Daoy (cell line): Measurements from ENCODE around the gene ACSL1. TPM values are rescaled to one million over a fixed set of nuclear protein-coding genes. Genes with fewer than 3 reads are reported as not detected.
"Not testable (repeated sequence)": the region's sequence is repeated elsewhere in the genome, so short reads cannot be mapped to it uniquely, and the experiment has no call there.

ENCODE experiments used
- DNase-seq: peaks from one replicate; pipeline ENCODE4 v3.0.0-alpha.2; 2015; ENCODE audit warnings: low read depth
- total RNA-seq: library from RNA; depleted of rRNA; stranded (reverse); fragments of >200 nt; shearing (Covaris generic); gene quantifications from 2 replicates; pipeline ENCODE4 v1.2.3, GENCODE V29; 2014

Gene ACSL1
- total RNA-seq, 1 experiment from 2014 or later = 12.5 TPM

DNA sequence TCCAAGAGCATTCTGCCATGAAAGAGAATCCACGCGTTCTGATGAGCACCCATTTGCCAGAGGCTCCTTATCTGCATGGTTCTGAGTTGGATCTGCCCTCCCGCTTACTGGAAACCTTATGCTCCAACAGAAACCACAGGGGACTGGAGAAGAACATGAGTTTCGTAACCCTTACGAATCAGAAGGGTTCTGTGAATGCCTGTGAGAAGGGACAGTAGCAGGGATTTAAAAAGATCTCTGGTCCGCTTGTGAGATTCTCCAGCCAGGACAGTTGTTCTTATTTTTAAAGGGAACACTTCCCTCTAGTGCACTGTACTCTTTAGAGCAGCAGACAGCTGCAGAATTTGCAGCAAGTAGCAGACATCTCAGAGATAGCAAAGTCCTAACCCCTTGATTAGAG, 69.4 kb downstream of the ACSL1 start:
- no peak for DNase-seq

DNA sequence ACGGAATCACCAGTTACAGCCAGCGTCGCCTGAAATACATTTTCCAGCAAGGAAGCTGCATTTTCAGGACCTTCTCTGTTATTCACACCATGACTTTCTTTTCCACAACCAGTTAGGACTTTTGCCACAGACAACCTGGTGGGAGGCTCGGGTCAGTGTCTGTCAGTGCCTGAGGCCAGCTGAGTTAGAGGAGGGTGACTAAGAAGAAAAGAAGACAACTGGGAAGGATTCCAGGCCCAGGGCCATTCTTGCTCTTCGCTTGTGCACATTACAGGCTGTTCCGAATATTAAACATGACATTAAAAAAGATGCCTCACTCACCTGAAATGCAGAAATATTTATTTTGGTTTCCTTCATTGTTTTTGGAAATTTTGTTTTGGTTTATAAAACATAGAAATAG, 70.5 kb downstream of the ACSL1 start:
- peak; percentile 30 for DNase-seq

DNA sequence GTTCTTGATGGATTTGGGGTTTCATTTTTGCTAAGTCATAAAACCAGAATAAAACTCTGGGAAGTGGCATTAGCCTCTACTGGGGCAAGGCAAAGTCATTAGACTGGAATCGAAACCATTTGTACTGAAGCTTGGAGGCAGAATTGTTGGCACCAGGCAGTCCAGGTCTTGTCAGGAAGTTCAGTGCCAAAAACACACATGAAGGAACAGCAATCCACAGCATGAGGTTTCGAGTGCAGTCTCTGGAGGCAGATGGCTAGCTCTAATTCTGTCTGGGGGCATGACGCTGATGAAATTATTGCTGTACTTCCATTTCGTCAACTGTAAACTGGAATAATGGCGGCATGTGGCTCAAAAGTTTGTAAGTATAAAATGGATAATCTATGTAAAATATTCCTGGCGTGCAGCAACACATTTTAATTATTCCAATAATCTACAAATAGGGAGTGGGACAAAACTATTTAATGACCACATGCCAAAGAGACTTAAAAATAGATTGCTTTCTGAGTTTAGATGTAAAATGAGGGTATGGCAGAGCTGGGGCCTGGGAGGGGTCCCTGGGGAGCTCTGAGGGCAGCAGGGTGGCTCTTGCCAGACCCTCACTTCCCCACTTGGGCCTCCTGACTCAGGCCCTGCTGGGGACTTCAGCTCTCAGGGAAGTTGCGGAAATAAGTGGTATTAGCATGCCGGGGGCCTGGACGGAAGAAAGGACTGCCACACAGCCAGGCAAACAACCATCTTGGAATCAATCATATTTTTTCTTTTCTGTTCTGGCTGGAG, 73.1 kb downstream of the ACSL1 start:
- DNase-seq = no peak

DNA sequence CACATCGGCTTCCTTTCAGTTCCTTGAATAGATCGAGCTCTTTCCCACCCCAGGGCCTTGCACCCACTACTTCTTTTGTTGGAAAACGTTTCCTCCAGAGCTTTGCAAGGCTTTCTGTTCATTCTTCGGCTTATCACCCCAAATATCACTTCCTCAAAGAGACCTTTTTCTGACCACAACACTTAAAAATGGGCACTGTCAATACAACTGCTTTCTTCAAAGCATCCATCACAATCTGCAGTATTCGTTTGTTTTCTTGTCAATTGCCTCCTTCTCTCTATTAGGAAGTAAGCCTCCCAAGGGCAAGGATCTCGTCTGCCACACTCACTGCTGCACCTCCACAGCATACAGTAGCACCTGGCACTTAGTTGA, 74.2 kb downstream of the ACSL1 start:
- DNase-seq = no peak

DNA sequence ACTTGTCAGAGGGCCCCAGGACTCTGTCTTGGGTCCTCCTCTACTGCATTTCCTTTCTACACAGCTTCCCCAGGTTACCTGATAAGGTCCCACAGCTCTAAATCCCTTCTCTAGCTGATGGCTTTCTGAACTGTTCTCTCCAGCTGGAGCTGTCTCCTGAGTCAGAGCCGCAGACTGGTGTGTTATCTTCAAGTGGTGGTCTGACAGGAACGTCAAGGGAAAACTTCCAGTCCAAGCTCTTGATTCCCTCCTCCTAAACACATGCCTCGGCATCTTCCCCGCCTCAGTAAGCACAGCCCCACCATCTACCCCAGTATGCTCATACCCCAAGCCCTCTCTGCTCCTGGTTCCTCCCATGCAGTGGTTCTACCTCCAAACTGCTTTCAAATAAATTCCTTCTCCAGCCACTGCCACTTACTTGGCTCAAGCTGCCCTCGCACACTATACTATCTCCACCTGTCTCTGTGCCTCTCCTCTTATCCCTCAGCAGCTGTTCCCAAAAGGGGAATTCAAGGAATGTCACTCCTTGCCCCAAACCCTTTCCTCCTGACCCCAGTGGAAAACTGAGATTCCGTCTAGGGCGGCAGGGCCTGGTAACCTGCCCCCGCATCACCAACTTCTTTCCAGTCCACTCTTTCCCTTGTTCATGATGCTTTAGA, 74.7 kb downstream of the ACSL1 start:
- DNase-seq = no peak

DNA sequence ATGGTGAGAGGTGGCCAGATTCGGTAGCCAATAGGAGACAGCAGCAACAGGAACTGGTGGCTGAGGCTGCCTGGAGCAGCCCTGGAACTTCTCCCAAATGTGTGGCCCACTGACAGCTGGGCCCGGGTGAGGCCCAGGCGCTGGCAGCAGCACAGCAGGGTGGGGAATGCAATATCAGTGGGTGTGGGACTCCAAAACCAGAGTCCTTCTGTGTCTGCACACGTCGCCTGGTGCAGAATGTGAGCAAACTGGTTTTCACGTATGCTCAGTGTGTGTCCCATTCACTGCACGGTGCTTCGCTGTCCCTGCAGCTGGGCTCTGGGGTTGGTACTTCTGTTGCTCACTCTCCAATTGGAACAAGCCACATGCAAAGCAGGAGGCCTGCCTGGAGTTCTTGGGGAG, 77.5 kb downstream of the ACSL1 start:
- no peak for DNase-seq

DNA sequence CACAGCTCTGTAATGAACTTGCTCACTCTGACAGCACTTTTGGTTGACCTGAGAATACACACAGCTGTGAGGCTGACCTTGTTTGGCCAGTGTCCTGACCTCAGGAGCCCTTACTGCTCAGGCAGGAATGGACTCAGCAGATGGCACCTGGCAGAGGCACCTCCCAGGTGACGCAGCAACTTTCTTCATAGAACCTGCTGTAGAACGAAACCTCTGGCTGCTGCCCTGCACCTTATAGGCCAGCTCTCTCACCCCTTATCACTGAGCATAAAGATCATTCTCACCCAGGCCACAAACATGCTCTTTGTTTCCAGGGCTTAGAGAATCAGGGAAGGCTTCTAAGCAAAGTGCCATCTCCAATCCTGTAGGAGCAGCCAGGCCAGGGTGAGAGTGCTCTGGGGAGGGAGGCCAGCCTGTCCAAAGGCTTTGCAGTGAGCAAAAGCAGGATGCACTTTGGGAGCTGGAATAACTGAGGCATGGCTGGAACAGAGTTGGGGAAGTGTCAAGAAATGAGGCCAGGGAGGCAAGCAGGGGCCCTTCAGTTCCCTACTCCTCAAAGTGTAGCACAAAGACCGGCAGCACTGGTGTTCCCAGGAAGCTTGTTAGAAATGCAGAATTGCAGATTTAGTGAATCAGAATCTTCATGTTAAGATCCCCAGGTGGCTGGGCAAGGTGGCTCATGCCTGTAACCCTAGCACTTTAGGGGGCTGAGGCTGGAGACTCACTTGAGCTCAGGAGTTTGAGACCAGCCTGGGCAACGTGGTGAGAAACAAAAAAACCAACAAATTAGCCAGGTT, 78.5 kb downstream of the ACSL1 start:
- no peak for DNase-seq

DNA sequence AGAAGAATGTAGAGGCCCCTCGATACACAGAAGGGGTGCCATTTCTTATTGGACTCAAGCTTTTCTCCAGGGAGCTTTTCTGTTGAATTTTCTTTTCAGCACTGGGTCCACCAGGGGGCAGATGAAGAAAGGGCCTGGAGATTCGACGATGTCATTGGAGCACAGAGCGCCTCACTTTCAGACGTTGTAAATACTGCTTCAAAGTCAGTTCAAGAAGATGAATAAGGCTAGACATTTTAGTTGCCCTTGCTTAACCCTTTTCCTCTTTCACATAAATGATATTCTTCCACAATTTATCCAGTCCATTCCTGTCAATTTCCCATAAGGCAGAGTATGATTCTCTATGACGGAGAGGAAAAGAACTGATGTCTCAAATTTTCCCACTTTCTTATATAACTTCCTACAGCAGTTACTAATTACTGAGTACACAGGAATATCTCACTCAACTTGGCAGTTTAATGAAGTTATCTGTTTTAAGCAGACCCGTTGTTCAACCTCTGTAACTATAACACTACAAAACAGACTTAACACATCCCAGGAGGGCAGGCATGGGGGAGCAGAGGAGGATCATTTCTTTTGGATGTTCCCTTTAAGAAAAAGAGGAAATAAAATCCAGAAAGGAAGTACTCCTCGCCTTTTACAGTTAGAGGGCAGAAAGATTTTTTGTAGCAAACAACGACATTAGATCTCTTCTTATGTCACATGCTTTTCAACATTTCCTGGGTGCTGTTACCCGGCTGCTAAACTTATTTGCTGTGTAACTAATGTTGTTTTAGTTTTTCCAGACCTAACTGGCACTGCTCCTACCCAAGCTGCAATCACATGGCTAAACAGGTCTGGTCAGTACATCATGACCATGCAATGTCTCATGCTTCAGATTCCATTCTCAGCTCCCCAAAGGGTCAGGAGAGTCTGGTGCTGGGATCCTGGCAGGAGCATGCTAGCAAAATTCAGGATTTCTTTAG, 79.7 kb downstream of the ACSL1 start:
- DNase-seq = peak; percentile 39

DNA sequence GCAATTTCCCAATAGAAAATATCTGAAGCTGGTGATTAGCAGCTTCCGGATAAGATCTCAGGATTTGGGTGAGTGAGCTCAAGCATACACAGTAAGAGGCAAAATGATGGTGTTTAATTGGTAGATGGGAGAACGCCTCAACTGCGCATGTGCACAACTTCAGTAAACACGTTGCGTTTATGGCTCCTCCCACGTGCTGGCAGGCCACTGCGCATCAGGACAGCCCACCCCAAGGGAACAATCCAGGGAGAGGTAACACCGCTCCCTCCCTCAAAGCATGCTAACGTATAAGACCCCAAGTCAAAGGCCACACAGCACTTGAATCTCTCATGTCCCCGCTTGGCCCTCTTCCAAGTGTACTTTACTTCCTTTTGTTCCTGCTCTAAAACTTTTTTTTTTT, 81.5 kb downstream of the ACSL1 start:
- no peak for DNase-seq

DNA sequence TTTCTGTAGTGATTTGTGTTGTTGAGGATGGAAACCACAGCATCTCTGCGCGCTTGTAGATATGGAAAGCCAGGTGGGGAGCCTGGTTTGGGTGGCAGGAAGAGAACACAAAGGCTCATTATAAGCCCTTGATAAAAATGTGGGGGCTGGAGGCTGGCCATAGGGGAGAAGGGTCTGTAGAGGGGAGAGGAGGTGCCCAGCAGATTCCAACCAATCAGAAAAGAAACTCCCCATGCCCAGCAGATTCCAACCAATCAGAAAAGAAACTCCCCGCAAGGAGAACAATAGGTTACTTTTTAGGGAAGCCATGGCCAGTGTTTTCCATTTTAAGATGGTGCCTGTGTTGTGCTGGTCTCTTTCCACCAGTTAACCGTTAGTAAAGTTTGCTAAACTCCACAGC, 82.1 kb downstream of the ACSL1 start:
- no peak for DNase-seq

DNA sequence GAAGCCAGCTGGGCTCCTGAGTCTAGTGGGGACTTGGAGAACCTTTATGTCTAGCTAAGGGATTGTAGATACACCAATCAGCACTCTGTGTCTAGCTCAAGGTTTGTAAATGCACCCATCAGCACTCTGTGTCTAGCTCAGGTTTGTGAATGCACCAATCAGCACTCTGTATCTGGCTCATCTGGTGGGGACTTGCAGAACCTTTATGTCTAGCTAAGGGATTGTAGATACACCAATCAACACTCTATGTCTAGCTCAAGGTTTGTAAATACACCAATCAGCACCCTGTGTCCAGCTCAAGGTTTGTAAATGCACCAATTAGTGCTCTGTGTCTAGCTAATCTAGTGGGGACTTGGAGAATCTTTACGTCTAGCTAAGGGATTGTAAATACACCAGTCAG, 84.1 kb downstream of the ACSL1 start:
- DNase-seq = not testable (repeated sequence)

DNA sequence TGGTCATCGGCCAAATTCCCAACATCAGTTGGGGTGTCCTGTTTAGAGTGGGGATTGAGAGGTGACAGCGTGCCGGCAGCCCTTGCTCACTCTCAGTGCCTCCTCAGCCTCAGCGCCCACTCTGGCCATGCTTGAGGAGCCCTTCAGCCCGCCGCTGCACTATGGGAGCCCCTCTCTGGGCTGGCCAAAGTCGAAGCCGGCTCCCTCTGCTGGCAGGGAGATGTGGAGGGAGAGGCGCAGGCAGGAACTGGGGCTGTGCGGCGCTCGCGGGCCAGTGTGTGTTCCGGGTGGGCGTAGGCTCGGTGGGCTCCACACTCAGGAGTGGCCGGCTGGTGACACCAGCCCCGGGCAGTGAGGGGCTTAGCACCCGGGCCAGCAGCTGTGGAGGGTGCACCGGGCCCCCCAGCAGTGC, 84.8 kb downstream of the ACSL1 start:
- DNase-seq = no peak

DNA sequence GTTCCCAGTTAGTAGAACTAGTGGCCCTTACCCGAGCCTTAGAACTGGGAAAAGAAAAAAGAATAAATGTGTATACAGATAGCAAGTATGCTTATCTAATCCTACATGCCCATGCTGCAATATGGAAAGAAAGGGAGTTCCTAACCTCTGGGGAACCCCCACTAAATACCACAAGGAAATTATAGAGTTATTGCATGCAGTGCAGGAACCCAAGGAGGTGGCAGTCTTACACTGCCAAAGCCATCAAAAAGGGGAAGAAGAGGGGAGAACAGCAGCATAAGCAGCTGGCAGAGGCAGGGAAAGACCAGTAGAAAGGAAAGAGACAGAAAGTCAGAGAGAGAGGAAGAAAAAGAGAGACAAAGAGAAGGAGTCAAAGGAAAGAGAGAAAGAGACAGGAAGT, 86.2 kb downstream of the ACSL1 start:
- not testable (repeated sequence) for DNase-seq

DNA sequence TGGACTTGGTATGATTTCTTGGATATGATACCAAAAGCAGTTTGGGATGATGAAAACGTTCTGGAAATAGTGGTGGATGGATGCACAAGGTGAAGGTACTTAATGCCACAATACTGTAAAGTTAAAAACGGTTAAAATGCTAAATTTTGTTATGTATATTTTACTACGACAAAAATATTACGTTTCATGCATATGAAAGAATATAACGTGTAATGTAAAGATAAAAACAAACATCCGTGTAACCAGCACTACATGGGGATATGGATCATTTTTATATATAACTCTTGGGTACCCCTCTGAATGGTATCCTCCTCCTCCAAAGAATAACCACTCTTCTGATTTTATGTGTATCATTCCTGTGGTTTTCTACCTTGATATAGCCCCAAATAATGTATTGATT, 91.0 kb downstream of the ACSL1 start:
- DNase-seq = no peak

DNA sequence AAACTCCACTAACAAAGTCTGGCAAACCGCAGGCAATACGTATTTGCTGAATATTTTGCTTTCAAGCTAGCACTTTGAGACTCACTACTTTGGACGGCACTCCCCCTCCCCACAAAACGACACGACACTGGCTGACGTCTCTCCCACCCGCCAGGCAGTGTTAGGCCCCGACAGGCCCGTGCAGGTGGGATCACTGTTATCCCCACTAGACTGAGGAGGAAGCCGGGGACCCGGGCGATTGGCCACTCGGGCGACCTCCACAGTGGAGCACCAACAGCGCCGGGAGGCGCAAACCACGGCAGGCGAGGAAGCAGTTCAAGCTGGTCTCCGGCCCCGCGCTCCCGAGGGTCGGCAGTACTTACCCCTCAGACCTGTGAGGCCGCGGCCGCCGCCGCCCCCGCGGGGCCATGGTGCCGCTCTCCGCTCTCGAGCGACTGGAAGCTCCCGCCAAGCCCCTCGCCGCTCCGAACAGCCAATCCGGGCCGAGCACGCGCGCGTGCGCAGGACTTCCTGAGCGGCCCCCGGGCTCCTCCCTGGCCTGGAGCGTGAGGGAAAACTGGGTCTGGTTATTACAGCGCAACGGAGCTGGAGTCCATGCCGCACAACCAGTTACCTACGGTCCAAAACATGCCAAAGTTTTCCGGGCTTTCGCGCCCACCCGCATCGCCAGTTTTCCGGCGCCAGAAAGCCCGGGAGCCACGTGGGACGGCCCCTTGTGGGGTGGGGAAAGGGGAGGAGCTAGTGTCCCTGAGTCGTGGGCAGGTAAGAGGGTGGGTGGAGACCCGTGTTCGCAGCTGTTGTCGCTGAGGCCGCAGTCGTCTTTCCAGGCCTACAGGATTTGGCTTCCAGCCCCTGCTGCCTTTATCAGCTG, 91.9 kb downstream of the ACSL1 start, which contains the start of gene CENPU:
Gene CENPU, minus strand, starts transcription at position 443 of the 871 bp plus-strand sequence. Its CDS starts 34 bp downstream, at position 409.
- DNase-seq = peak; percentile 95

DNA sequence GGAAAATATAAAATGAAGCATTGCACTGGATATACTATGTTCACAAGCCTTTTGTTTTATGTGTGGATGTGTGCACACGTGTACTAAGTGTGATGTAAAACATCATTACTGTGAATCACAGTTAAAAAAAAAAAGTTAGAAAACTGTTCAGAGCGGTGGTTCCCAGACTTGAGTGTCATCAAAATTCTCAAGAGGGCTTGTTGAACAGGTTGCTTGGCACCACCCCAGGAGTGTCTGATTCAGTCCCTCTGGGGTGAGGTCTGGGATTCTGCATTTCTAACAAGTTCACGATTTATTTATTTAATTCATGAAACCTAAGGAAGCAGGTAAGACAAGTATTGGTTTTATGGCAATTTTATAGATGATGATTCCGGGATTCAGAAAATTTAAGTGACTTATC, 93.6 kb downstream of the ACSL1 start:
- peak; percentile 24 for DNase-seq

DNA sequence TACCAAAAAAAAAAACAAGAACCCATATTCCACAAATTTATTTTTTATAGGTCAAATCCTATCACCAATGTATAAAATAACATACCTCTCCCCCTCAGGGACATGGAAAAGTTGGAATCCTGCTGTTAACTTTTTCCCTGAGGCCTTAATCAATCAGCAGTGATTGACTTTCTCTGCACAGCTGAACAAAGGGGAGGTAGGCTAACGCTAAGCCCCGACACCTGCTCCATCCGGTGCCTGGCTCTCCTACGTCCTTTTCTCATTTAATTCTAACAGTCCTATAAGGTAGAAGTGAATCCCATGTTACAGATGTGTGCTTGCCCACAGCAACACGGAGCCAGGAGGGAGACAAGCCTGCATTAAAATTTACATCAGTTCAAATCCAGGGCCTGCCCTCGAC, 94.7 kb downstream of the ACSL1 start:
- DNase-seq = no peak

DNA sequence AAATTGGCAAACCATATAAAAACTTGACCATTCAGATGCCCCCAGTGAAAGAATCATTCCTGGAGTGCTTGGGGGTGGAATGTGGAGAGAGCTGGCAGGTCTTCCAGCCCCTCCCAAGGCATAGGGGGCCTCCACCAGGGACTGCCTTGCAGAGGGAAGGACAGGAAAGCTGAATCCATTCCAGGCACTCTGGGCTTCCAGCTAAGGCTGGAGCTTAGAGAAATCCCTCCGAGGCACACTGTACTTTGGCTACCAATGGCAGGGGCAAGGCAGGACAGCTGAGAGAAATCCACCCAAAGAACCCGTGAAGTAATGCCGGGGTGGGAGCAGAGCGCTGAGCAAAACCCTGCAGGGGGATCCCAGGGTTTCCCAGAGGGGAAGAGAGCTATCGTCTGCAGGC, 95.8 kb downstream of the ACSL1 start:
- no peak for DNase-seq

DNA sequence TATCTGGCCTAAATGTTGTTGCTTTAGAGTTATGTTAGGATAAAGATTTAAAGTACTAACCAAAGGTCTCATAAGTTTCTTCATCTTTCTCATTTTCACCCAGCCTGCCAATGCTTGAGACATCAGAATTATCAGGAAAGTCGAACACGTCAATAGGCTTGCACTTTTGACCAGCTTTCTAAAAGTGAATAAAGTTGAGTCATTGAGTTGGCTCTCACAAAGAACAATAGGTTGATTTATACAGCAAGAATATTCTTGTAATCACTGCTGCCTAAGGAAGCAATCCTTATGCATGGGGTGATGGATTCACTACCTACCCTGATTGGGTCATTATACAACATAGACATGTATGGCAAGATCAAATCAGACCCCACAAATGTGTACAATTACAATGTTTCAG, 96.9 kb downstream of the ACSL1 start:
- no peak for DNase-seq

DNA sequence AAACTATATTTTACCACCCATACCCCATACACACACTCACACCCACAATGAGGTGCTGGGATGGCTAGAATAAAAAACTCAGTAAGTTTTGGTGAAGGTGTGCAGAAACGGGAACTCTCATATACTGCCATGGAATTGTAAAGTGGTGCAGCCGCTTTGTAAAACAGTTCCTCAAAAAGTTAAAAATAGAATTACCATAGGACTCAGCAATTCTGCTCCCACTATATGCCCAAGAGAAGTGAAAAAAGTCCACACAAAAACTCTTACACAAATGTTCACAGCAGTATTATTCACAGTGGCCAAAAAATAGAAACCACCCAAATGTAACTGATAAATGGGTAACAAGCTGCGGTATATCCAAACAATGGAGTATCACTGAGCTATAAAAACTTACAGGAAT, 98.3 kb downstream of the ACSL1 start:
- DNase-seq = no peak
